Activated CD8-positive, alpha-beta T cell treated with anti-CD3 and anti-CD28 coated beads for 36 hours (primary cell): Measurements from ENCODE around the gene FBXW2. TPM values are rescaled to one million over a fixed set of nuclear protein-coding genes. Genes with fewer than 3 reads are reported as not detected.
A peak's percentile ranks its signal among the peaks of the same experiment; 100 is the strongest.

ENCODE experiments used
- ATAC-seq: fragments of 200-7000 bp; cut with Tn5 transposase; one replicate; pipeline ENCODE4 v1.10.0; 2021; ENCODE audit warnings: mild to moderate bottlenecking, moderate library complexity
- CTCF ChIA-PET: fragments of 350-600 bp; sonication (Branson Sonifier 250); formaldehyde crosslinking; loops from one replicate; lab custom pipeline; 2021; ENCODE audit warnings: antibody characterized with exemption; lab: Charles Lee
- POLR2A ChIA-PET: fragments of 350-600 bp; sonication (Branson Sonifier 250); formaldehyde crosslinking; loops from one replicate; lab custom pipeline; 2021; ENCODE audit warnings: antibody characterized with exemption; lab: Charles Lee
- DNase-seq: peaks from one replicate; pipeline ENCODE4 v3.0.0-alpha.2; 2020
- H3K27ac Mint-ChIP-seq: one replicate; pipeline ENCODE4 v1.8.0; 2021; ENCODE audit warnings: mild to moderate bottlenecking, mixed read lengths
- H3K27me3 Mint-ChIP-seq: one replicate; pipeline ENCODE4 v1.8.0; 2021; ENCODE audit warnings: mixed read lengths
- H3K36me3 Mint-ChIP-seq: one replicate; pipeline ENCODE4 v1.8.0; 2021; ENCODE audit warnings: low read depth, mixed read lengths
- H3K4me1 Mint-ChIP-seq: one replicate; pipeline ENCODE4 v1.8.0; 2021; ENCODE audit warnings: low read depth, mixed read lengths
- H3K4me3 Mint-ChIP-seq: one replicate; pipeline ENCODE4 v1.8.0; 2021; ENCODE audit warnings: mild to moderate bottlenecking, moderate library complexity, mixed read lengths
- H3K9me3 Mint-ChIP-seq: one replicate; pipeline ENCODE4 v1.8.0; 2021; ENCODE audit warnings: mixed read lengths
- intact Hi-C: fragments of 100-400 bp; cut with micrococcal nuclease; formaldehyde crosslinking; loops from one replicate; pipeline ENCODE4 v1.10.0; 2022
- total RNA-seq, 2 experiments: library from RNA; stranded (reverse); gene quantifications; one replicate each; pipeline ENCODE4 v1.2.3, GENCODE V29; 2021
- TF ChIP-seq, protein P1 (sequence below): fragments of 200-600 bp; IDR thresholded peaks from one replicate; pipeline ENCODE4 v1.8.0; 2022; ENCODE audit warnings: antibody characterized with exemption, mild to moderate bottlenecking

The FBXW2 gene
- total RNA-seq, 2 experiments from 2014 or later = 68.8 to 68.9 TPM

GRCh38 chr9:120801441-120801840, 8.2 kb upstream of the FBXW2 start:
- ChIA-PET POLR2A (interaction anchor here (1.1 kb wide), 1 partner anchor 9 kb away, joined by 3 read pairs; no protein-coding TSS in a partner anchor), CTCF (no interaction called here)
- peaks cover 14% of the 10 kb centered on the region for H3K36me3 Mint-ChIP-seq
- H3K4me3 Mint-ChIP-seq = no peak overlapping the region
- TF ChIP-seq, protein P1, sequence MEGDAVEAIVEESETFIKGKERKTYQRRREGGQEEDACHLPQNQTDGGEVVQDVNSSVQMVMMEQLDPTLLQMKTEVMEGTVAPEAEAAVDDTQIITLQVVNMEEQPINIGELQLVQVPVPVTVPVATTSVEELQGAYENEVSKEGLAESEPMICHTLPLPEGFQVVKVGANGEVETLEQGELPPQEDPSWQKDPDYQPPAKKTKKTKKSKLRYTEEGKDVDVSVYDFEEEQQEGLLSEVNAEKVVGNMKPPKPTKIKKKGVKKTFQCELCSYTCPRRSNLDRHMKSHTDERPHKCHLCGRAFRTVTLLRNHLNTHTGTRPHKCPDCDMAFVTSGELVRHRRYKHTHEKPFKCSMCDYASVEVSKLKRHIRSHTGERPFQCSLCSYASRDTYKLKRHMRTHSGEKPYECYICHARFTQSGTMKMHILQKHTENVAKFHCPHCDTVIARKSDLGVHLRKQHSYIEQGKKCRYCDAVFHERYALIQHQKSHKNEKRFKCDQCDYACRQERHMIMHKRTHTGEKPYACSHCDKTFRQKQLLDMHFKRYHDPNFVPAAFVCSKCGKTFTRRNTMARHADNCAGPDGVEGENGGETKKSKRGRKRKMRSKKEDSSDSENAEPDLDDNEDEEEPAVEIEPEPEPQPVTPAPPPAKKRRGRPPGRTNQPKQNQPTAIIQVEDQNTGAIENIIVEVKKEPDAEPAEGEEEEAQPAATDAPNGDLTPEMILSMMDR = no peak
- H3K9me3 Mint-ChIP-seq = peaks cover 13% of the 10 kb centered on the region
- H3K4me1 Mint-ChIP-seq = no peaks in the 10 kb centered on the region
- ATAC-seq (no peak), DNase-seq (no peak)
- H3K27me3 Mint-ChIP-seq = no peaks in the 10 kb centered on the region
- H3K27ac Mint-ChIP-seq = no peak overlapping the region
- intact Hi-C loops = no loop called here

DNA sequence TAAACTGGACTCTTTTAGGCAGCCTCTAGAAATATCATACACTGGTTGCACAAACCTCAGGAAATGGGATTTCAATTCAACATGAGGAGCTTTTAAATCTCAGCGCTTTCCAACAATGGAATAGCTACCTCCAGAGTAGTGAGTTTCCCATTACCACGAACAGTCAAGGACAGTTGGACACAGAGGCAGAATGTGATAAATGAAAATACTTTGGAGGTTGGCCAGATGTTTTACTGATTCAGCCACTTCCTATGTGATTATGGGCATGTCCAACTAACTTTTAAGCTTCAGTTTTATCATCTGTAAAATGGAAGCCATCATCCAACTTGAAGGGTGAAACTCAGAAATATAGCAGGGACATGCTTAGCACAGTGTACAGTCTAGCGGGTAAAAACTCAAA, 2.1 kb downstream of the FBXW2 start:
- Mint-ChIP-seq H3K27me3 (no peaks in the 10 kb centered on the region), H3K4me1 (peaks cover 61% of the 10 kb centered on the region), H3K4me3 (peak overlapping the region; percentile 99), H3K36me3 (peaks cover 47% of the 10 kb centered on the region), H3K9me3 (peaks cover 1% of the 10 kb centered on the region), H3K27ac (peak overlapping the region; percentile 79)
- DNase-seq (no peak), ATAC-seq (no peak)
- ChIA-PET POLR2A (interaction anchor here (0.6 to 0.7 kb wide), 2 partner anchors 11 to 314 kb away, joined by 3 read pairs; no protein-coding TSS in a partner anchor), CTCF (interaction anchor here (1.5 kb wide), 1 partner anchor 36 kb away, joined by 3 read pairs; no protein-coding TSS in a partner anchor)
- intact Hi-C loops = no loop called here
- TF ChIP-seq, protein P1 = no peak

GRCh38 chr9:120787933-120788332, 5.3 kb downstream of the FBXW2 start:
- ChIA-PET CTCF (interaction anchor here (0.6 to 0.9 kb wide), 2 partner anchors 8 to 26 kb away, joined by 3 read pairs; no protein-coding TSS in a partner anchor), POLR2A (interaction anchor here (1.0 to 1.7 kb wide), 3 partner anchors 14 to 55 kb away, joined by 3 to 5 read pairs (median 4); partner anchors contain the start of gene PSMD5)
- Mint-ChIP-seq H3K4me1 (peaks cover 66% of the 10 kb centered on the region), H3K27me3 (no peaks in the 10 kb centered on the region), H3K36me3 (peaks cover 55% of the 10 kb centered on the region), H3K9me3 (peaks cover 2% of the 10 kb centered on the region), H3K27ac (peak overlapping the region; percentile 0), H3K4me3 (no peak overlapping the region)
- intact Hi-C loops = no loop called here
- TF ChIP-seq, protein P1 = no peak
- DNase-seq = no peak
- ATAC-seq = no peak

DNA sequence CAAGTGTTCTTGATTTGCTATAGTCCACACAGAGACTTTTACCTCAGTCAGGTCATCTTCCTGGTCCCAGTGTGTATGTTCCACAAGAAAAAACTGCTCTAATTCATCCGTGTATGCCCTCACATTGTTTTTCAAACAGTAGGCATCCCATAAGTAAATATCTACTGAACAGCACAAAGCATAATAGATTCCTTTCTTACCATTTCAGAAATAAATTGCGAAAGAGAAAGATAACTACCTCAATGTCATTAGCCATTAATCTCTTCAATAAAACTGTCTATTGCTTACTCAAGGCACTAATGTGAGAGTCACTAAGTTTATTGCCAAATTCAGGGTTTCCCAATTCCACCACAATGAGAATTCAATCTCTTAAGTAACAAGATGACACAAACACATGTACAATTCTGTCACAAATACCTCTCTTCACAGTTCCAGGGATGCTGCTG, 9.6 kb downstream of the FBXW2 start:
- TF ChIP-seq, protein P1 = no peak
- peaks cover 49% of the 10 kb centered on the region for H3K36me3 Mint-ChIP-seq
- H3K27ac Mint-ChIP-seq = no peak overlapping the region

GRCh38 chr9:120781236-120781635, 12.0 kb downstream of the FBXW2 start:
- POLR2A ChIA-PET = interaction anchor here (1.3 kb wide), 1 partner anchor 17 kb away, joined by 4 read pairs; no protein-coding TSS in a partner anchor
- Mint-ChIP-seq H3K4me1 (peaks cover 32% of the 10 kb centered on the region), H3K4me3 (no peak overlapping the region), H3K27ac (no peak overlapping the region), H3K36me3 (peaks cover 44% of the 10 kb centered on the region), H3K27me3 (no peaks in the 10 kb centered on the region), H3K9me3 (peaks cover 1% of the 10 kb centered on the region)
- intact Hi-C loops = no loop called here
- TF ChIP-seq, protein P1 = no peak
- ATAC-seq (no peak), DNase-seq (no peak)
- CTCF ChIA-PET = interaction anchor here (1.5 kb wide), 1 partner anchor 25 kb away, joined by 4 read pairs; no protein-coding TSS in a partner anchor

More for the DNA sequence above, 9.6 kb downstream of the FBXW2 start:
- DNase-seq (no peak), ATAC-seq (no peak)
- peaks cover 52% of the 10 kb centered on the region for H3K4me1 Mint-ChIP-seq
- H3K27me3 Mint-ChIP-seq = no peaks in the 10 kb centered on the region
- H3K9me3 Mint-ChIP-seq = peaks cover 2% of the 10 kb centered on the region
- ChIA-PET POLR2A (no interaction called here), CTCF (no interaction called here)
- no peak overlapping the region for H3K4me3 Mint-ChIP-seq
- intact Hi-C loops = no loop called here
